GM18505 (cell line): ENCODE measurements around the gene FNDC5.

ENCODE experiments used
- ATAC-seq: cut with Tn5 transposase; IDR thresholded peaks from one replicate; pipeline ENCODE4 v1.9.1; 2021; ENCODE audit not compliant: unreplicated experiment
- POLR2A ChIP-seq: IDR thresholded peaks from 4 replicates; pipeline ENCODE4 v1.6.1; 2011; ENCODE audit warnings: borderline replicate concordance; ENCODE audit not compliant: insufficient read depth, insufficient read length; ENCODE audit errors: extremely low read depth

FNDC5 gene

DNA sequence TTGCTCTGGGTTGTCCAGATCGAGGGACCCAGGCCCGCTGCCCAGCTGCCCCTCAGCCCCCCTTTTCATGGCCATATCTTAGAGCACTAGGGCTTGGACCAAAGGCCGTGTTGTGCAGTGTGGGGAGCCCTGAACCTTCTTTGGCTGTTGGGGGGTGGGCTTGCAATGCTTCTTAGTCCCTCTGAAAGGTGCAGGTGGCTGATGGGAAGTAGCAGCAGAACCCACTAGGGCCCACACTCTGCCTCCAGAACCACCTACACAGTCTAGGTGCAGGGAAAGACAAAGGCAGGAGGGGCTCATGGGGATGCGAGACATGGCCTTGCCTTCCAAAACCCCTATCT, 13.3 kb upstream of the FNDC5 start:
- no peak for ATAC-seq
- TF ChIP-seq POLR2A, result no peak

- no peak for ATAC-seq
- TF ChIP-seq POLR2A, result no peak
These were observed 12.8 kb upstream of the FNDC5 start for GRCh38 chr1:32883338-32884031.

DNA sequence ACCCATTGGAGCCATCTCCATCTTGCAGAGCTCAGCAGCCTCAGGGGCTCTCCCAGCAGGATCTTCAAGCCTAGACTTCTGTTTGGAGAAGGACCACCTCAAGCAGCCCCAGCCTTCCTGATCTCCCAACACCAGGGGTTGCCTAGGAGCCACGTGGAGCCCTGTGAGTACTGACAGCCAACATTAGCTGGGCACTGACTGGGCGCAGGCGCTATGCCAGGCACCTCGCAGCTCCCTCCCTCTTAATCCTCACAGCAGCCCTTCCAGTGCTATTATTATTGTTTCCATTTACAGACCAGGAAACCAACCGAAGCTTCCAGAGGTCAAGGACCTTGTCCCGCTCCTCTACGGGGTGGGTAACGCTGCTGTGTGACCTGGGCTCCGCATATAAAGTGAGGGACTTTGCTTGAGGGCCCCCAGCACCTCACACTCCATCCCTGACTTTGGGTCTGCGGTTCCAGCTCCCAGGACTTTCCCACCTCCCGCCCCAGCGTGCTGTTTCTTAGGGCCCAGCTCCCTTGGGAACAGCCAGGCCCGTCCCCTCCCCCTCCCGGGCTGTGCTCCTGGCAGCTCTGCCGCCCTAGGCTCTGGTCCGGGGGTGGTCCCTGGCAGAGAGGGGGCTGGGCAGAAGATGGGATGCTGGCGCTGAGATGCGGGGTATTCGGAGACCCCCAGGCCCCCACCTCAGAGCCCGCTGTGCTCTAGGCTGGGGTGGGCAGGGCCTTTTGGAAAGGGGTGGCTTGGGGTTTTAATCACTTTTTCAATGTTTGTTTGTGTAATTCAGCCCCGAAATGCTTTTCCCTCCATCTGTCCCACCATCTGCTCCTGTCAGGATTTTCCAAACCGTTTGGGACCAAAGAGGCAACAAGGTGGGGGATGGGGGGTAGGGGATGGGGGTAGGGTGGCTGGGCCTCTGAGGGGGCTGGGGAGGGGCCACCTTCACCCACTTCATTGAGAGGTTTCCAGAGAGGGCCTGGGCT, 11.4 kb upstream of the FNDC5 start:
- no peak for ATAC-seq
- no peak for TF ChIP-seq POLR2A

- no peak for ATAC-seq
- no peak for TF ChIP-seq POLR2A
These were observed 10.6 kb upstream of the FNDC5 start for GRCh38 chr1:32881291-32881690.

- no peak for TF ChIP-seq POLR2A
- no peak for ATAC-seq
These were observed 7.9 kb upstream of the FNDC5 start for GRCh38 chr1:32878637-32879041.

GRCh38 chr1:32878183-32878582, 7.5 kb upstream of the FNDC5 start:
- no peak for ATAC-seq

GRCh38 chr1:32877211-32878110, 6.7 kb upstream of the FNDC5 start:
- ATAC-seq, result no peak

More at GRCh38 chr1:32878183-32878582, 7.5 kb upstream of the FNDC5 start:
- no peak for TF ChIP-seq POLR2A

DNA sequence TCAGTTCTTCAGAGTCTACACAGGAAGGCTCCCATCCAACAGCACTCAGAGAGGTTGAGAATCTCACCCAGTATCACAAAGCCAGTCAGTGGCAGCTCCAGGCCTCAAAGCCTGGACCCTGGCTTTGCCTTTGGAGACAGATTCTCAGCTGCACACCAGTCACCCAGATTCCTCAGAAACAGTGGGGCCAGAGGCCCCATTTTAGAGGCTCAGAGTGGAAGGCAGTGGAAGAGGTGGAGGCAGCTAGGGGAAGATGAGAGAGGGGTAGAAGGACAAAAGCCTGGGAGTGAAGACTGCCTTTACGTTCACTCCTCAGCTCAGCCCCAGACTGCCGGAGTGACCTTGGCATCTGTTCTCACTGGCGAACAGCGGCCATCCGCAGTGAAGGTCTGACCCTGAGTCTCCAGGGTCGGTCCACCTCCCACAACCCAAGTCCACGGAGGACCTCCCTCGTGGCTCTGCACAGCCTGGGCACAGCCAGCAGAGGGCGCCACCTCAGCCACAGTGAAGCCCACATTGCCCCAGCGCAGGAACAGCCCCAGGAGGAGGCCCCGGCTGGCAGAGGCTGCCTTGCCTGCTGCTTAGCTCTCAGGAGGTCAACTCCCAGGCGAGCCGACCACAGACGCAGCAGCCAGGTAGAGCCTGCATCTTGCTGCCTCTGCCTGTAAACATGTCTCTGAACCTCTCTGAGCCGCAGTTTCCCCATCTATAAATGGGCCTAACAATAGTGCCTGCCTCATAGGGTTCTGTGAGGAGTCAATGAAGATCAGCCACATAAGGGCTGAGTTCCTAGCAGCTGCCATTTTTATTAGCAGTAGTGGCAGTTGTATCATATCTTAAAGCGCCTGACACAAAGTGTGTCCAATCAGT, 5.9 kb upstream of the FNDC5 start:
- ATAC-seq, result no peak
- no peak for TF ChIP-seq POLR2A

More at GRCh38 chr1:32877211-32878110, 6.7 kb upstream of the FNDC5 start:
- TF ChIP-seq POLR2A, result no peak

- no peak for ATAC-seq
- no peak for TF ChIP-seq POLR2A
These were observed 4.4 kb upstream of the FNDC5 start for GRCh38 chr1:32874860-32875752.

DNA sequence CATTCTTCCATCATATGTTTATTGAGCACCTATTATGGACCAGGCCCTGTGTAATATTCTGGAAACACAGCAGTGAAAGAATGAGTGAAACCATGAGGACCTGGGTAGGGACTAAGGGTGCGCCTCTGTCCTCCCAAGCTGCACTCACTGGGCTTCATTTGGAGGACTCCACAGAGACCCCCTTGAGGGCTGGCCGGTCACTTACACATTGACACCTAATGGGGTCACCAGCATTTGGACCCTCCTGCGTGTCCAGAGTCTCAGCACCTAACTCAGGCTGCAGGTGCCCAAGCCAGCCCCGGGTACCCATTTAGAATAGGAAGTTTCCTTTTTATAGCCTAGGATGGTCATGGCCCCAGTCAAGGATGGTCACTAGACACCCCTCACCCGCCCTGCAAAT, 2.8 kb upstream of the FNDC5 start:
- no peak for TF ChIP-seq POLR2A
- ATAC-seq, result no peak

DNA sequence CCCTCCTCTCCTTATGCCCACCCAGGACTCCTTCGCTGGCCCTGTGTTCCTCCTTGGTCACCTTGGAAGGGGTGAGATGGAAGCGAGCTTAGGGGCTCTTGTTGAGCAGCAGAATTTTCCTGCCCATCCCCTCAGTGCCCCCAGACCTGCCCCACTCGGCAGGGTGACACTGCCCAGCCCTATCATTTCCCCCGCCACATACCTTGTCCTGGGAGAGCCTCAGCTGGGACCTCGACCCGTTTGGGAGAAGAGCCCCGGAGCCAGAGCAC, 1.4 kb upstream of the FNDC5 start:
- no peak for TF ChIP-seq POLR2A
- ATAC-seq, result no peak
